Measurements from ENCODE around the gene PARP8.

DNA sequence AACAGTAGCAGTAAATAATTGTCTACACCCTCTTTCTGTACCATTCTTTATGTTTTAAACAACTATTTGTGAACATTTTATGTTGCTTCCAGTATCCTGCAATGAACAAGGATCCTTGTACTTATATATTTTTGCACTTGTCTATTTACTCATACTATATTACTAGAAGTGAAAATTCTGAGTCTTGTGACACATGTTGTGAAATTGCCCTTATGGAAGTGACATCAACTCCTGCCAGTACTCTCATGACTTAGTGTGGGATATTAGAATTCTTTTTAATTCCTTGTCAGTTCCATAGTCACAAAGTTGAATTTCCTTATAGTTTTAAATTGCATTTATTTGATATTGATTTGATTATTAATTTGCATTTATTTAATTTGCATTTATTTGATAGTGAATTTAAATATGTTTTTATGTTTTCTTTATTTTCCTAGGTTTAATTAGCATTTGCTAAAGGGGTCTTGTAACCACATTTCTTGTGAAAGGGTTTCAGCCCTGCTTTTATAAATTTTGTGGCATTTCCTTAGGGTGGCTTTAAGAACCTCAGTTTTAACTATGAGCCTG, 27.7 kb downstream of the PARP8 start:
- TF ChIP-seq POLR2A (IDR thresholded peaks at IDR 0.05; ENCODE audit: low read depth, low read length) (no peak), CHD1 (IDR thresholded peaks at IDR 0.05; ENCODE audit: low read depth, low read length) (no peak), MXI1 (IDR thresholded peaks at IDR 0.05; ENCODE audit: borderline replicate concordance, low read depth, low read length) (no peak), CEBPB (IDR thresholded peaks at IDR 0.05; ENCODE audit: low read depth, low read length) (no peak), RAD21 (IDR thresholded peaks at IDR 0.05; ENCODE audit: low read length) (no peak), BHLHE40 (IDR thresholded peaks at IDR 0.05; ENCODE audit: low read depth, low read length) (no peak), RCOR1 (IDR thresholded peaks at IDR 0.05; ENCODE audit: insufficient replicate concordance, low read length) (no peak), MAZ (IDR thresholded peaks at IDR 0.05; ENCODE audit: borderline replicate concordance, low read depth, low read length) (no peak), FOS (IDR thresholded peaks at IDR 0.05; ENCODE audit: low read depth, low read length) (no peak)
- TF ChIP-seq, protein P1, sequence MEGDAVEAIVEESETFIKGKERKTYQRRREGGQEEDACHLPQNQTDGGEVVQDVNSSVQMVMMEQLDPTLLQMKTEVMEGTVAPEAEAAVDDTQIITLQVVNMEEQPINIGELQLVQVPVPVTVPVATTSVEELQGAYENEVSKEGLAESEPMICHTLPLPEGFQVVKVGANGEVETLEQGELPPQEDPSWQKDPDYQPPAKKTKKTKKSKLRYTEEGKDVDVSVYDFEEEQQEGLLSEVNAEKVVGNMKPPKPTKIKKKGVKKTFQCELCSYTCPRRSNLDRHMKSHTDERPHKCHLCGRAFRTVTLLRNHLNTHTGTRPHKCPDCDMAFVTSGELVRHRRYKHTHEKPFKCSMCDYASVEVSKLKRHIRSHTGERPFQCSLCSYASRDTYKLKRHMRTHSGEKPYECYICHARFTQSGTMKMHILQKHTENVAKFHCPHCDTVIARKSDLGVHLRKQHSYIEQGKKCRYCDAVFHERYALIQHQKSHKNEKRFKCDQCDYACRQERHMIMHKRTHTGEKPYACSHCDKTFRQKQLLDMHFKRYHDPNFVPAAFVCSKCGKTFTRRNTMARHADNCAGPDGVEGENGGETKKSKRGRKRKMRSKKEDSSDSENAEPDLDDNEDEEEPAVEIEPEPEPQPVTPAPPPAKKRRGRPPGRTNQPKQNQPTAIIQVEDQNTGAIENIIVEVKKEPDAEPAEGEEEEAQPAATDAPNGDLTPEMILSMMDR (conservative IDR thresholded peaks at IDR 0.05; ENCODE audit: low read depth, low read length), result no peak
- TF ChIP-seq, protein P2, sequence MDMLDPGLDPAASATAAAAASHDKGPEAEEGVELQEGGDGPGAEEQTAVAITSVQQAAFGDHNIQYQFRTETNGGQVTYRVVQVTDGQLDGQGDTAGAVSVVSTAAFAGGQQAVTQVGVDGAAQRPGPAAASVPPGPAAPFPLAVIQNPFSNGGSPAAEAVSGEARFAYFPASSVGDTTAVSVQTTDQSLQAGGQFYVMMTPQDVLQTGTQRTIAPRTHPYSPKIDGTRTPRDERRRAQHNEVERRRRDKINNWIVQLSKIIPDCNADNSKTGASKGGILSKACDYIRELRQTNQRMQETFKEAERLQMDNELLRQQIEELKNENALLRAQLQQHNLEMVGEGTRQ (IDR thresholded peaks at IDR 0.05; ENCODE audit: low read depth, low read length), result no peak
- TF ChIP-seq, protein P3, sequence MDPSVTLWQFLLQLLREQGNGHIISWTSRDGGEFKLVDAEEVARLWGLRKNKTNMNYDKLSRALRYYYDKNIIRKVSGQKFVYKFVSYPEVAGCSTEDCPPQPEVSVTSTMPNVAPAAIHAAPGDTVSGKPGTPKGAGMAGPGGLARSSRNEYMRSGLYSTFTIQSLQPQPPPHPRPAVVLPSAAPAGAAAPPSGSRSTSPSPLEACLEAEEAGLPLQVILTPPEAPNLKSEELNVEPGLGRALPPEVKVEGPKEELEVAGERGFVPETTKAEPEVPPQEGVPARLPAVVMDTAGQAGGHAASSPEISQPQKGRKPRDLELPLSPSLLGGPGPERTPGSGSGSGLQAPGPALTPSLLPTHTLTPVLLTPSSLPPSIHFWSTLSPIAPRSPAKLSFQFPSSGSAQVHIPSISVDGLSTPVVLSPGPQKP (IDR thresholded peaks at IDR 0.05; ENCODE audit: borderline replicate concordance, low read depth, low read length), result no peak

All from IMR-90 (cell line).